NCI-H2227 (cell line): ENCODE data around the gene CYYR1.

Experiments used
- DNase-seq: peaks from one replicate; lab custom pipeline; 2025; ENCODE audit not compliant: unreplicated experiment; lab: John Stamatoyannopoulos, UW

CYYR1 gene

GRCh38 chr21:26572702-26573381, at the start of gene CYYR1:
Gene CYYR1 (minus strand): TSS chr21:26573286. CDS start chr21:26572940, 346 bp downstream.
- no peak for DNase-seq

DNA sequence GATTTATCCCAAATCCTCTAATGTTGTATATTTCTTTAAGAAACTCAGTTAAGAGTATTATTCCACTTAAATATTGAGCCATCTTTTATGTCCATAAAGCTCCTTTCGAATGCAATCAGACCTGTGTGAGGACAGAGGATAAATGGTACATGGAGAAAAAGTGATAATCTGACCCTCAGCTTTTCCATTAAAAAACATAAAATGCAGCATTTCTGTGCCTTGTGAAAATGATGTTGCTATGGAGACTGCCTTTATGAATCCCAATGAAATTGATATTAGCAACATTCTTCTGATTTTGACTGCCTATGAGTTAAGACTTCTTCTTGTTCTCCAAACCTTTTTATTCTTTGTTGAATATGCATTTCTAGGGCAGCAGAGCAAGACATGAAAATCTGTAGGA, 44.1 kb upstream of the CYYR1 start:
- no peak for DNase-seq

GRCh38 chr21:26614251-26614650, 41.2 kb upstream of the CYYR1 start:
- DNase-seq: no peak

DNA sequence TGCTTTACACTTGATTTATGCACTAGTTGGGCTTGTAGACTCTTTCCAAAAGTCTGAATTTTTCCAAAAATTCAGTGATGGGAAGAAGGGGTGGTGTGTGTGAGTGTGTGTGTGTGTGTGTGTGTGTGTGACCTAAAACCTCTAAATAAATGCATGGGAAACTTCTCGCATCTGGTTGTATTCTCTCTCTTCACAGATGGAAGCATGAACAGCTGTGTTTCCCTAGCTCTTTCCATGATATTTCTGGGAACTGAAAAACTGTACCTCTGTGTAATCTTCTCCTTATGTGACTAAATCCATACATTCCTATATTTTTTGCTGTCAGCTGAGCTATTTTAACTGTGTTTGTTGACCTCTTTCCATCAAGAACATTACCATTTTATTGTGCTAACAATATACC, 26.2 kb upstream of the CYYR1 start:
- no peak for DNase-seq

GRCh38 chr21:26597981-26598380, 24.9 kb upstream of the CYYR1 start:
- DNase-seq: no peak

- no peak for DNase-seq
These were observed 23.9 kb upstream of the CYYR1 start for GRCh38 chr21:26597031-26597430.

DNA sequence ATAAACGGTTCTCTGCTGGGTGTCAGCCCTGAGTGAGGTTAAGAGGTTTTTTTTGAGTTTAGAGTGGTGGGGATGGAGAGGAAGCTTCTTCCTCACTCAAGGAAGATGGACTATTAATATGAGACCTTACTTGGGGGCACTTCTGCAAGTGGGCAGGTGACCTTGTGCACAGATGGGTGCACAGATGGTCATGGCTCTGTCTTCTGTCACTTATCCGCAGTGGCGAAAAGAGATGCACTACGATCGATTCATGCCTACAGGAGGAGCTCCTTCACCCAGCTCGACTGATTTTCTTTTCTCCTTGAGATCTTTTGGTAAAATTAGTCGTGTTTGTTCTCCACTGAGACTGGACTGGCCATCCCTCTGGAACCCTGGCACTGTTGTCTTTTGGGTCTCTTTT, 22.9 kb upstream of the CYYR1 start:
- DNase-seq: no peak

DNA sequence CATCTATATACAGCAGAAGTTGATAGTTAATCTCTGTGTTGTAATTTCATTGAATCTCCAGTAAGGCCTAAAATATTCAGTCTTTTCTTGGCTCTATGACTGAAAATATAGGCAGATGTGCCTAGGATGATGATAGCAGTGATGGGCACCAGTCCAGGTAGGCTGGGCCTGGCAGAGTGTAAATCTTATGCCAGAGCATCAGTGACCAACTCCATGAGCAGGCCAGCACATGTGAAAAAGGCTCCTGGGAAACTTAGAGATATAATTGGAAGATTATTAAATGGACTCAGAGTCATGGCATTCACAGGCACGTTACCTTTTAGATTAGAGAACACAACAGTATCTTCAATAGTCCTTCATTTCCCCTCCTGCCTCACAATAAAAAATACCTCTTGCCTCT, 20.7 kb upstream of the CYYR1 start:
- no peak for DNase-seq

DNA sequence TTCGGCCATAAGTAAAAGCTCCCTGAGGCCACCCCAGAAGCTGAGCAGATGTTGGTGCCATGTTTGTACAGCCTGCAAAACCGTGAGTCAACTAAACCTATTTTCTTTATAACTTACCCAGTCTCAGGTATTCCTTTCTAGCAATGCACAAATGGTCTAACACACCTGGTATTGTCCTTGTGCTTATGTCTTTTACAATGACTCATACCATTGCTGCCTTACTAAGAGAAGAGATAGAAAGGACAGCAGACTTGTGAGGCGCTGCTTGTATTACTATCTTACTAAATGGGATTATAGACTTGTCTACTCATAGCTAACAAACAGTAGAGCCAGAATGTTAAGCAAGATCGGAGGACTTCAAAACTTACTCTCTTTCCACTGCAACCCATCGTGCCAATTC, 18.5 kb upstream of the CYYR1 start:
- no peak for DNase-seq

- no peak for DNase-seq
These were observed 15.4 kb upstream of the CYYR1 start for GRCh38 chr21:26588446-26588845.

DNA sequence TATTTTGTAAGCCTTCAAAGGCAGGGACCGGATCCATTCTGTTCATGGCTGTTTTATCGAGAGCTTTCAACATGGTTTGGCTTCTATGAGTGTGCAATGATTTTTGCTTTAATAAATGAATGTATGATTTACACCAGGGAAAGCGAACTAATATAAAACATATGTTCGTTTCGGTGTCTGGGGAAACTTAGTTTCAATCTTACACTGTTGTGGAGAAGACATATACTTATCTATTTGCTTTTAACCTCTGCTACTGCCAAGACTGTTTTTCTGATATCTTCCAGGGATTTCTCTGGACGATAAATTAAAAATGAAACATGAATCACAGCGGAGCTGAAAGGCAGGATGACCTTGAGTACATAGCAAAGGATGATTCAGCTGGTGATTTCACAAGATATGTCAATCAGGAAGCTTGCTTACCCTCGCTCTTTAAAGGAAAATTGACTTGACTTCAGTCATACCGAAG, 14.7 kb upstream of the CYYR1 start:
- no peak for DNase-seq

DNA sequence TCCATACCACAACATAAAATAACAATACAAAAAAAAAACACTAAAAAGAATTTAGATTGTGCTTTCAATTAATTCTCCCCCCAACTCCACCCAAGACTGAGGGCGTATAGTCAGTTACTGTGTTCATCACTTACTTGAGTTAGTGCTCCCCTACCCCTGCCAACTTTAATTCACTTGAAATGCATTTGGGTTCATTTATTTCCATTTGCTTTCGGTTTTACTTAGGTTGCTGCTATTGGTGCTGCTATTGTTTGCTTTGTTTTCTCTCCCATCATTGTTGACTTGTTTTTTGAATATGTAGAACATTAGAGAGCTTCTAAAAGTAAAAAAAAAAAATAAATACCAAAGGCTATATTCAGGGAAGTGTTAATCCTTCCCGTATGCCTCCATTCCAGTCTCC, 10.7 kb upstream of the CYYR1 start:
- DNase-seq: no peak

- no peak for DNase-seq
These were observed 8.7 kb upstream of the CYYR1 start for GRCh38 chr21:26581818-26582217.

GRCh38 chr21:26572076-26572701, 897 bp downstream of the CYYR1 start:
- DNase-seq: no peak

- no peak for DNase-seq
These were observed 2.9 kb downstream of the CYYR1 start for GRCh38 chr21:26570203-26570602.

- no peak for DNase-seq
These were observed 7.5 kb downstream of the CYYR1 start for GRCh38 chr21:26565546-26565945.

DNA sequence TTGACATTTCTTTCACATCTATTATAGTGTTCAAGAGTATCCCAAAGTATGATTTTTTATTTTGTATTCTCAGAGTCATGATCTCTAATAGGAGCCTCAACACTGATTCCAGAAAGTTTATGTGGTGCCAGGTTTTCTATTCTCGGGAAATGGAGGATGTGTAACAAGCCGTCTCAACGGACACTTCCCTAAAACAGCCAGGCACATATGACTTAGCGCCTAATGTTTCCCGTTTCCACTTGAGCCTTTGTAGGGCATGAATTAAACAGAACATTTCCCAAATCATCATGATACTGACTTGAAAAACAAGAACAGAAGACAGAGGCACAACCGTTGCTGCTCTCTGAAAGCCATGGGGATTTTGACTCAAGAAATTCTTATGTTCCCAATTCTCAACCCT, 8.0 kb downstream of the CYYR1 start:
- no peak for DNase-seq

- DNase-seq: no peak
These were observed 9.1 kb downstream of the CYYR1 start for GRCh38 chr21:26563856-26564503.

DNA sequence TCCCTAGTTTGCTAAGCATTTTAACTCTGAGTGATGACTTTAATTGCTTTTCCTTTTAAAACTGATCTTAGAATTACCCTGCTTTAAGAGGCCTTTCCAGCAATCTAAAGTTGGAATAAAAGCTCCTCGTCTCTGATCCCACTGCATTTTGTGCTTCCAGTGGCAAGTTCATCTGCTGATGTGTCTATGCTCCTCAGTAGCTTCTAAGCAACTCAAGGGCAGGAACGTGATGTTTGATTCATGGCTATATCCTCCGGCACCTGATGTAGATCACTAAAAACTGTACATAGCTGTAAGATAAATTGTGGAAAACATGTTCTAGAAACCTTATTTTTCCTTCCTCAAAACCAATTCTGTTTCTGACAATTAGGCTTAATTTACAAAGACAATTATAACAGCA, 12.5 kb downstream of the CYYR1 start:
- no peak for DNase-seq

- no peak for DNase-seq
These were observed 14.0 kb downstream of the CYYR1 start for GRCh38 chr21:26559099-26559498.

GRCh38 chr21:26557106-26557505, 16.0 kb downstream of the CYYR1 start:
- DNase-seq: no peak

GRCh38 chr21:26555540-26556146, 17.4 kb downstream of the CYYR1 start:
- DNase-seq: no peak
